Neural cell (in vitro differentiated cells): ENCODE data around the gene IKZF1. TPM values are rescaled to one million over a fixed set of nuclear protein-coding genes. Genes with fewer than 3 reads are reported as not detected.

Experiments
- H2AFZ ChIP-seq: fragments of 200-600, 300-800 bp; sonication (generic), shearing (Covaris generic); 2 replicates; pipeline ENCODE4 v1.6.0; 2014; ENCODE audit warnings: low read depth, mild to moderate bottlenecking, antibody characterized with exemption, low read length, moderate library complexity
- H3F3A ChIP-seq: fragments of 200-600 bp; shearing (Covaris generic); 2 replicates; pipeline ENCODE4 v1.6.1; 2016; ENCODE audit warnings: mild to moderate bottlenecking, moderate library complexity, mixed read lengths, antibody characterized with exemption, low read length; ENCODE audit not compliant: insufficient read depth, poor library complexity, severe bottlenecking
- H3K27ac ChIP-seq: fragments of 200-600, 300-800 bp; sonication (generic), shearing (Covaris generic); 2 replicates; pipeline ENCODE4 v1.5.1; 2014; ENCODE audit warnings: mild to moderate bottlenecking, low read length, moderate library complexity
- H3K27me3 ChIP-seq: fragments of 300-800, 200-600 bp; sonication (generic), shearing (Covaris generic); 2 replicates; pipeline ENCODE4 v1.6.0; 2014; ENCODE audit warnings: mild to moderate bottlenecking, low read depth, low read length, moderate library complexity; ENCODE audit not compliant: insufficient read depth
- H3K36me3 ChIP-seq: fragments of 300-800, 200-600 bp; sonication (generic), shearing (Covaris generic); 2 replicates; pipeline ENCODE4 v1.5.1; 2014; ENCODE audit warnings: mild to moderate bottlenecking, antibody characterized with exemption, low read length, moderate library complexity; ENCODE audit not compliant: insufficient read depth
- H3K4me2 ChIP-seq: fragments of 300-800, 200-600 bp; sonication (generic), shearing (Covaris generic); 2 replicates; pipeline ENCODE4 v1.6.0; 2014; ENCODE audit warnings: mild to moderate bottlenecking, low read length
- H3K4me3 ChIP-seq: fragments of 300-800, 200-600 bp; sonication (generic), shearing (Covaris generic); 2 replicates; pipeline ENCODE4 v1.5.1; 2014; ENCODE audit warnings: mild to moderate bottlenecking, low read length, moderate library complexity
- H3K79me2 ChIP-seq: fragments of 200-600 bp; shearing (Covaris generic); replicated peaks from 2 replicates; pipeline ENCODE4 v1.6.0; 2014; ENCODE audit warnings: mild to moderate bottlenecking, low read length, moderate library complexity; ENCODE audit not compliant: insufficient read depth
- H3K9ac ChIP-seq: fragments of 300-800, 200-600 bp; sonication (generic), shearing (Covaris generic); 2 replicates; pipeline ENCODE4 v1.6.1; 2016; ENCODE audit warnings: mild to moderate bottlenecking, low read length, mixed read lengths
- H3K9me2 ChIP-seq: fragments of 200-600 bp; shearing (Covaris generic); 2 replicates; pipeline ENCODE4 v1.6.1; 2016; ENCODE audit warnings: mild to moderate bottlenecking, low read length, mixed read lengths; ENCODE audit not compliant: insufficient read depth
- H3K9me3 ChIP-seq: fragments of 200-600, 300-800 bp; sonication (generic), shearing (Covaris generic); 2 replicates; pipeline ENCODE4 v1.6.1; 2016; ENCODE audit warnings: mild to moderate bottlenecking, mixed run types, low read length, moderate library complexity, mixed read lengths
- H4K20me1 ChIP-seq: fragments of 200-600 bp; shearing (Covaris generic); 2 replicates; pipeline ENCODE4 v1.6.1; 2016; ENCODE audit warnings: mild to moderate bottlenecking, mixed run types; ENCODE audit not compliant: insufficient read depth
- CTCF ChIP-seq: fragments of 450-650 bp; IDR thresholded peaks from 2 replicates; pipeline ENCODE4 v1.5.1; 2014; ENCODE audit warnings: antibody characterized with exemption, mild to moderate bottlenecking, moderate library complexity; ENCODE audit not compliant: poor library complexity, severe bottlenecking
- EP300 ChIP-seq: fragments of 450-650 bp; conservative IDR thresholded peaks from 2 replicates; pipeline ENCODE4 v1.6.1; 2014; ENCODE audit warnings: antibody characterized with exemption, mild to moderate bottlenecking, moderate library complexity; ENCODE audit not compliant: poor library complexity, severe bottlenecking
- EZH2 ChIP-seq: fragments of 200-600, 300-800 bp; shearing (Covaris generic), sonication (generic); IDR thresholded peaks from 2 replicates; pipeline ENCODE4 v1.6.1; 2014; ENCODE audit warnings: antibody characterized with exemption, low read length, borderline replicate concordance, mild to moderate bottlenecking; ENCODE audit not compliant: insufficient read depth, poor library complexity, severe bottlenecking
- MXI1 ChIP-seq: fragments of 450-650 bp; conservative IDR thresholded peaks from 2 replicates; pipeline ENCODE4 v1.6.1; 2014; ENCODE audit warnings: antibody characterized with exemption, mild to moderate bottlenecking; ENCODE audit not compliant: poor library complexity, severe bottlenecking
- POLR2AphosphoS5 ChIP-seq: IDR thresholded peaks from 2 replicates; pipeline ENCODE4 v1.6.1; 2012
- RAD21 ChIP-seq: fragments of 450-650 bp; conservative IDR thresholded peaks from 2 replicates; pipeline ENCODE4 v1.6.1; 2014; ENCODE audit warnings: antibody characterized with exemption, mild to moderate bottlenecking, moderate library complexity
- REST ChIP-seq: IDR thresholded peaks from 2 replicates; pipeline ENCODE4 v1.6.1; 2012; ENCODE audit warnings: borderline replicate concordance
- SMC3 ChIP-seq: fragments of 450-650 bp; conservative IDR thresholded peaks from 2 replicates; pipeline ENCODE4 v1.6.1; 2014; ENCODE audit warnings: antibody characterized with exemption, mild to moderate bottlenecking, moderate library complexity; ENCODE audit not compliant: poor library complexity
- TAF1 ChIP-seq: IDR thresholded peaks from 2 replicates; pipeline ENCODE4 v1.6.1; 2012; ENCODE audit warnings: low read depth
- polyA plus RNA-seq: library from polyadenylated mRNA; depleted of rRNA; stranded (reverse); fragments of >200 nt; gene quantifications from 2 replicates; pipeline ENCODE4 v1.2.3, GENCODE V29; 2014

Gene IKZF1
- polyA plus RNA-seq, 1 donor from 2014 or later: 0.24 TPM

GRCh38 chr7:50411332-50411731 lies 106.8 kb downstream of the IKZF1 start:
- H4K20me1 ChIP-seq: no peaks in the 10 kb centered on the region
- H3K4me2 ChIP-seq: no peak overlapping the region
- no peak overlapping the region for H3K4me3 ChIP-seq
- H3K27me3 ChIP-seq: no peaks in the 10 kb centered on the region
- no peaks in the 10 kb centered on the region for H3K36me3 ChIP-seq
- no peak overlapping the region for H3K27ac ChIP-seq
- H3K9me3 ChIP-seq: no peaks in the 10 kb centered on the region
- no peaks in the 10 kb centered on the region for H3F3A ChIP-seq
- TF ChIP-seq POLR2AphosphoS5 (no peak), MXI1 (no peak), CTCF (no peak), REST (no peak), RAD21 (no peak), TAF1 (no peak), EZH2 (no peak), SMC3 (no peak), EP300 (no peak)
- no peak overlapping the region for H3K9ac ChIP-seq
- H3K9me2 ChIP-seq: no peaks in the 10 kb centered on the region
- H2AFZ ChIP-seq: no peak overlapping the region
- no peaks in the 10 kb centered on the region for H3K79me2 ChIP-seq

GRCh38 chr7:50412973-50413372 lies 108.5 kb downstream of the IKZF1 start:
- no peak overlapping the region for H3K27ac ChIP-seq
- H3K36me3 ChIP-seq: no peaks in the 10 kb centered on the region
- no peaks in the 10 kb centered on the region for H3K79me2 ChIP-seq
- H3K9me3 ChIP-seq: no peaks in the 10 kb centered on the region
- no peaks in the 10 kb centered on the region for H3F3A ChIP-seq
- no peak overlapping the region for H3K4me3 ChIP-seq
- H4K20me1 ChIP-seq: no peaks in the 10 kb centered on the region
- no peak overlapping the region for H3K9ac ChIP-seq
- no peak overlapping the region for H2AFZ ChIP-seq
- no peaks in the 10 kb centered on the region for H3K9me2 ChIP-seq
- no peaks in the 10 kb centered on the region for H3K27me3 ChIP-seq
- TF ChIP-seq RAD21 (no peak), POLR2AphosphoS5 (no peak), EZH2 (no peak), TAF1 (no peak), CTCF (no peak), REST (no peak), SMC3 (no peak), MXI1 (no peak), EP300 (no peak)
- H3K4me2 ChIP-seq: no peak overlapping the region
